Sigmoid colon (tissue), 7 donors: ENCODE results near the gene ECE2. TPM values are rescaled to one million over a fixed set of nuclear protein-coding genes. Genes with fewer than 3 reads are reported as not detected.
A peak's percentile ranks its signal among the peaks of the same experiment; 100 is the strongest.
"Not testable (repeated sequence)": the region's sequence is repeated elsewhere in the genome, so short reads cannot be mapped to it uniquely, and the experiment has no call there.

Experiments used
- DNase-seq: peaks from one replicate; pipeline ENCODE4 v3.0.0-alpha.2; 2019
- H3K27ac ChIP-seq, 4 donors: fragments of 200-600 bp; sonication (generic); one replicate each; pipeline ENCODE4 v1.5.1; 2016 to 2019; ENCODE audit warnings: mild to moderate bottlenecking in 1 of 4
- H3K27me3 ChIP-seq, 3 donors: fragments of 200-600 bp; sonication (generic); one replicate each; pipeline ENCODE4 v1.5.1; 2019; ENCODE audit warnings: mild to moderate bottlenecking in 1 of 3
- H3K36me3 ChIP-seq, 4 donors: fragments of 200-600 bp; sonication (generic); one replicate each; pipeline ENCODE4 v1.5.1; 2016 to 2019
- H3K4me1 ChIP-seq, 4 donors: fragments of 200-600 bp; sonication (generic); one replicate each; pipeline ENCODE4 v1.5.1; 2017 to 2019
- H3K4me3 ChIP-seq, 4 donors: fragments of 200-600 bp; sonication (generic); one replicate each; pipeline ENCODE4 v1.5.1; 2017 to 2019; ENCODE audit warnings: mild to moderate bottlenecking in 2 of 4, moderate library complexity in 1 of 4
- H3K9me3 ChIP-seq, 4 donors: fragments of 200-600 bp in 3 of 4; sonication (generic) in 3 of 4; one replicate each; pipeline versions ENCODE4 v1.5.1 to v1.6.1; 2013 to 2019
- EP300 ChIP-seq, 4 donors: sonication (generic); formaldehyde crosslinking; IDR thresholded peaks; one replicate each; pipeline ENCODE4 v1.6.1; 2017; ENCODE audit warnings: antibody characterized with exemption in 4 of 4
- POLR2A ChIP-seq, 2 donors: fragments of 450-650 bp; IDR thresholded peaks; one replicate each; pipeline ENCODE4 v1.6.1; 2016; ENCODE audit warnings: antibody characterized with exemption in 2 of 2, mild to moderate bottlenecking in 2 of 2, moderate library complexity in 2 of 2
- POLR2AphosphoS5 ChIP-seq, 4 donors: sonication (generic); formaldehyde crosslinking; IDR thresholded peaks; one replicate each; pipeline ENCODE4 v1.6.1; 2017; ENCODE audit warnings: antibody characterized with exemption in 4 of 4
- WGBS, 2 donors: extraction: QIAGEN DNeasy Blood & Tissue Kit; methylation state at CpG; one replicate each; pipeline ENCODE4 v1.1.7; 2013; 5-methylcytosine and 5-hydroxymethylcytosine counted together
- intact Hi-C: fragments of 100-400 bp; cut with DNase I; formaldehyde crosslinking; loops from one replicate; pipeline ENCODE4 v1.15.1; 2023
- polyA plus RNA-seq, 3 donors: library from polyadenylated mRNA; stranded (reverse); fragments of 200-250 nt; gene quantifications; one replicate each; pipeline ENCODE4 v1.2.3, GENCODE V29; 2013
- small RNA-seq, 3 donors: library from RNA; depleted of rRNA; stranded (forward); fragments of <200 nt; gene quantifications; one replicate each; pipeline ENCODE3, GENCODE V24; 2016
- total RNA-seq, 4 donors: library from RNA; depleted of rRNA; stranded (reverse); fragments of >200 nt; gene quantifications; one replicate each; pipeline ENCODE4 v1.1.0, GENCODE V29; 2016
- TF ChIP-seq, protein P1 (sequence below), 4 experiments: fragments of 450-650 bp in 3 of 4; fragments of 200-600 bp in 1 of 4; IDR thresholded peaks; one replicate each; pipeline ENCODE4 v1.5.1; 2016 to 2019; ENCODE audit warnings: antibody characterized with exemption in 4 of 4, mild to moderate bottlenecking in 3 of 4, moderate library complexity in 2 of 4
- donor health status: healthy with polysubstance abuse.
- donor health status: Bipolar disorder and iron deficiency.
- donor health status: healthy.

ECE2 gene
- total and polyA plus RNA-seq, 7 donors, result 0.49 to 2.9 (median 1.1) TPM; not detected in 2

DNA sequence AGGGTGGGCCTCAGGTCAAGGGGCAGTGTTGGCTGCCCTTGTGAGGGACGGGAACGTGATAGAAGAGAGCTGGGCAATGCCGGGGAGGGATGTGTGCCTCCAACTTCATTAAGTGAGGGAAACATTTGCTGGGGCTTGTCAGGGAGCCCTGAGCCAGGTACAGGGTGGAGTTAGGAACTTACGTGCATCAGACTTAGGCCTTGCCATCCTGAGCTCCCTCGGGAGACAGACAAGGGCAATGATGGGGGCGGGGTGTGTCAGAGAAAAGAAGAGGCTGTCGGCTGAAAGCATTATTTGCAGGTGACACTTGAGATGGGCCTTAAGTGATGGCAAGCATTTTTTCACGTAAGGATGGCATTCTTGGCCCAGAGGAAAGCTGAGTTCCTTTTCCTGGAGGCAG lies 63.2 kb downstream of the ECE2 start:
- peaks cover 21 to 42% (median 34%) of the 10 kb centered on the region in 4 donors for H3K36me3 ChIP-seq
- no peak for DNase-seq
- no peaks in the 10 kb centered on the region for H3K9me3 ChIP-seq
- WGBS, 2 donors, result 83 to 84% methylated on average over 8 of the region's 8 CpGs
- H3K27ac ChIP-seq, result peak overlapping the region; percentile 95 to 100 (median 99)
- H3K4me3 ChIP-seq, result peak overlapping the region; percentile 2 to 97 (median 38)
- no peaks in the 10 kb centered on the region for H3K27me3 ChIP-seq
- peaks cover 3 to 42% (median 42%) of the 10 kb centered on the region in 4 donors for H3K4me1 ChIP-seq
- TF ChIP-seq POLR2A (IDR thresholded peaks at IDR 0.05) (no peak), EP300 (IDR thresholded peaks at IDR 0.05) (no peak), POLR2AphosphoS5 (IDR thresholded peaks at IDR 0.05) (no peak)
- TF ChIP-seq, protein P1, sequence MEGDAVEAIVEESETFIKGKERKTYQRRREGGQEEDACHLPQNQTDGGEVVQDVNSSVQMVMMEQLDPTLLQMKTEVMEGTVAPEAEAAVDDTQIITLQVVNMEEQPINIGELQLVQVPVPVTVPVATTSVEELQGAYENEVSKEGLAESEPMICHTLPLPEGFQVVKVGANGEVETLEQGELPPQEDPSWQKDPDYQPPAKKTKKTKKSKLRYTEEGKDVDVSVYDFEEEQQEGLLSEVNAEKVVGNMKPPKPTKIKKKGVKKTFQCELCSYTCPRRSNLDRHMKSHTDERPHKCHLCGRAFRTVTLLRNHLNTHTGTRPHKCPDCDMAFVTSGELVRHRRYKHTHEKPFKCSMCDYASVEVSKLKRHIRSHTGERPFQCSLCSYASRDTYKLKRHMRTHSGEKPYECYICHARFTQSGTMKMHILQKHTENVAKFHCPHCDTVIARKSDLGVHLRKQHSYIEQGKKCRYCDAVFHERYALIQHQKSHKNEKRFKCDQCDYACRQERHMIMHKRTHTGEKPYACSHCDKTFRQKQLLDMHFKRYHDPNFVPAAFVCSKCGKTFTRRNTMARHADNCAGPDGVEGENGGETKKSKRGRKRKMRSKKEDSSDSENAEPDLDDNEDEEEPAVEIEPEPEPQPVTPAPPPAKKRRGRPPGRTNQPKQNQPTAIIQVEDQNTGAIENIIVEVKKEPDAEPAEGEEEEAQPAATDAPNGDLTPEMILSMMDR (IDR thresholded peaks at IDR 0.05), result no peak
- intact Hi-C loops, result loop anchor here (2.0 to 10.0 kb wide), 2 partner anchors 24 to 704 kb away; partner anchors contain the start of gene KLHL24

DNA sequence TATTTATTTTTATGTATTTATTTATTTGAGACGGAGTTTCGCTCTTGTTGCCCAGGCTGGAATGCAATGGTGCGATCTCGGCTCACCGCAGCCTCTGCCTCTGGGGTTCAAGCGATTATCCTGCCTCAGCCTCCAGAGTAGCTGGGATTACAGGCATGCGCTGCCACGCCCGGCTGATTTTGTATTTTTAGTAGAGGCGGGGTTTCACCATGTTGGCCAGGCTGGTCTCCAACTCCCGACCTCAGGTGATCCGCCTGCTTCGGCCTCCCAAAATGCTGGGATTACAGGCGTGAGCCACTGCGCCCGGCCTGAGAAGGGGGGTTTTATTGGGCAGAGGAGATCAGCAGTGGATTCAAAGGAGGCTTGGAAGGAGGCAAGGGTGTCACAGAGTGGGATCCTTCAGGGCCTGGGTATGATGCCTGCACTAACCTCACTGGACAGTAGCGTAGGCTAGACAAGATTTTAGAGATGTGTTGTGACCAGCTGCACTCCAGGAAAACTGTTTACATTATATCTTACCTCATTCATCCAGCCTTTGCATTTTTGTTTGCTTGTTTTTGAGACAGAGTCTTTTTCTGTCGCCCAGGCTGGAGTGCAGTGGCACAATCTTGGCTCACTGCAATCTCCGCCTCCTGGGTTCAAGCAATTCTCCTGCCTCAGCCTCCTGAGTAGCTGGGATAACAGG lies 63.8 kb downstream of the ECE2 start:
- H3K4me3 ChIP-seq, DNase-seq, H3K27me3 ChIP-seq, H3K9me3 ChIP-seq: not testable (repeated sequence)
- Histone ChIP-seq H3K36me3 (peaks cover 21 to 42% (median 35%) of the 10 kb centered on the region in 4 donors), H3K27ac (peak overlapping the region; percentile 95 to 100 (median 99)), H3K4me1 (peaks cover 3 to 42% (median 42%) of the 10 kb centered on the region in 4 donors)
- 90 to 92% methylated on average over 19 of the region's 19 CpGs for WGBS, 2 donors
- intact Hi-C loops, result loop anchor here (2.0 to 10.0 kb wide), 3 partner anchors 23 to 705 kb away; partner anchors contain the start of gene KLHL24

DNA sequence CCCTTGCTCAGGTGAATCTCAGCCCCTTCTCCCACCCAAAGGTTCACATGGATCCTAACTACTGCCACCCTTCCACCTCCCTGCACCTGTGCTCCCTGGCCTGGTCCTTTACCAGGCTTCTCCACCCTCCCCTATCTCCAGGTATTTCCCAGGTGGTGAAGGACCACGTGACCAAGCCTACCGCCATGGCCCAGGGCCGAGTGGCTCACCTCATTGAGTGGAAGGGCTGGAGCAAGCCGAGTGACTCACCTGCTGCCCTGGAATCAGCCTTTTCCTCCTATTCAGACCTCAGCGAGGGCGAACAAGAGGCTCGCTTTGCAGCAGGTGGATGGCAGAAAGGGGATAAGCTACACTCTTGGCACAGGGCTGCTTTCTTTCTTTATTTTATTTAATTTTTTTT lies 66.1 kb downstream of the ECE2 start:
- TF ChIP-seq POLR2A (IDR thresholded peaks at IDR 0.05), result no peak
- TF ChIP-seq EP300 (IDR thresholded peaks at IDR 0.05), result no peak
- TF ChIP-seq, protein P1 (IDR thresholded peaks at IDR 0.05), result no peak
- no peak for TF ChIP-seq POLR2AphosphoS5 (IDR thresholded peaks at IDR 0.05)
- peaks cover 25 to 44% (median 38%) of the 10 kb centered on the region in 4 donors for H3K36me3 ChIP-seq
- H3K27me3 ChIP-seq, result no peaks in the 10 kb centered on the region
- H3K27ac ChIP-seq, result no peak overlapping the region
- 84 to 92% methylated on average over 7 of the region's 7 CpGs for WGBS, 2 donors
- H3K4me1 ChIP-seq, result peaks cover 3 to 46% (median 34%) of the 10 kb centered on the region in 4 donors
- no peak overlapping the region for H3K4me3 ChIP-seq
- intact Hi-C loops, result loop anchor here (5.0 kb wide), 1 partner anchor 40 kb away; no protein-coding TSS in a partner anchor
- DNase-seq, result no peak
- no peaks in the 10 kb centered on the region for H3K9me3 ChIP-seq

Small RNAs within 50 kb of the gene (small RNA-seq; reads per million reads assigned to genes)
- gene MIR1224 (0.06 to 0.29 (median 0.11) reads per million in 3 donors), gene SNORD66 (1,285 to 2,581 (median 2,070) reads per million in 3 donors)

Other genes starting within 250 kb of the ECE2 start
- not detected for gene HTR3D, start 244.3 kb upstream of the ECE2 start, total RNA-seq
- not detected for gene HTR3D, start 244.3 kb upstream of the ECE2 start, polyA plus RNA-seq
- gene HTR3C, start 223.0 kb upstream of the ECE2 start, total RNA-seq, result not detected
- gene HTR3C, start 223.0 kb upstream of the ECE2 start, polyA plus RNA-seq, result under 1 TPM in 2 of 3 donors, not detected in 1; 0.19 to 0.60 TPM
- not detected for gene HTR3E, start 179.0 kb upstream of the ECE2 start, total RNA-seq
- 1 to 10 TPM in 1 of 3 donors, under 1 TPM in 1, not detected in 1; 0.54 to 1.2 TPM for gene HTR3E, start 179.0 kb upstream of the ECE2 start, polyA plus RNA-seq
- 10 to 100 TPM; 26.0 to 43.5 (median 31.3) TPM for gene EIF2B5, start 140.7 kb upstream of the ECE2 start, total RNA-seq
- gene EIF2B5, start 140.7 kb upstream of the ECE2 start, polyA plus RNA-seq, result 10 to 100 TPM; 31.8 to 48.1 (median 35.4) TPM
- 10 to 100 TPM; 38.5 to 71.2 (median 53.9) TPM for gene DVL3, start 120.6 kb upstream of the ECE2 start, total RNA-seq
- gene DVL3, start 120.6 kb upstream of the ECE2 start, polyA plus RNA-seq, result 10 to 100 TPM; 15.0 to 40.8 (median 26.4) TPM
- 100 to 1,000 TPM; 203 to 239 (median 225) TPM for gene AP2M1, start 101.2 kb upstream of the ECE2 start, total RNA-seq
- 100 to 1,000 TPM; 226 to 240 (median 237) TPM for gene AP2M1, start 101.2 kb upstream of the ECE2 start, polyA plus RNA-seq
- gene ABCF3, start 89.8 kb upstream of the ECE2 start, total RNA-seq, result 10 to 100 TPM; 32.4 to 51.3 (median 39.2) TPM
- gene ABCF3, start 89.8 kb upstream of the ECE2 start, polyA plus RNA-seq, result 10 to 100 TPM; 36.5 to 48.9 (median 45.6) TPM
- under 1 TPM in 2 of 4 donors, not detected in 2; 0.36 to 0.83 TPM for gene VWA5B2, start 46.4 kb upstream of the ECE2 start, total RNA-seq
- 1 to 10 TPM in 1 of 3 donors, under 1 TPM in 2; 0.23 to 1.0 (median 0.60) TPM for gene VWA5B2, start 46.4 kb upstream of the ECE2 start, polyA plus RNA-seq
- gene ALG3, start 27.1 kb upstream of the ECE2 start, total RNA-seq, result 10 to 100 TPM; 29.6 to 46.8 (median 38.4) TPM
- 10 to 100 TPM in 2 of 3 donors, 1 to 10 TPM in 1; 9.9 to 39.7 (median 10.8) TPM for gene ALG3, start 27.1 kb upstream of the ECE2 start, polyA plus RNA-seq
- gene EEF1AKMT4, start 26.4 kb upstream of the ECE2 start, total RNA-seq, result 1 to 10 TPM; 1.4 to 3.9 (median 2.4) TPM
- gene EEF1AKMT4, start 26.4 kb upstream of the ECE2 start, polyA plus RNA-seq, result 1 to 10 TPM; 4.2 to 6.5 (median 5.3) TPM
- under 1 TPM in 1 of 4 donors, not detected in 3; 0.71 TPM for gene CAMK2N2, start 14.5 kb upstream of the ECE2 start, total RNA-seq
- under 1 TPM in 1 of 3 donors, not detected in 2; 0.28 TPM for gene CAMK2N2, start 14.5 kb upstream of the ECE2 start, polyA plus RNA-seq
- 100 to 1,000 TPM; 127 to 246 (median 234) TPM for gene PSMD2, start 23.2 kb downstream of the ECE2 start, total RNA-seq
- gene PSMD2, start 23.2 kb downstream of the ECE2 start, polyA plus RNA-seq, result 100 to 1,000 TPM; 105 to 174 (median 153) TPM
- gene EIF4G1, start 38.6 kb downstream of the ECE2 start, total RNA-seq, result 100 to 1,000 TPM; 115 to 241 (median 182) TPM
- 100 to 1,000 TPM in 1 of 3 donors, 10 to 100 TPM in 2; 62.9 to 249 (median 67.3) TPM for gene EIF4G1, start 38.6 kb downstream of the ECE2 start, polyA plus RNA-seq
- 10 to 100 TPM; 28.0 to 36.7 (median 33.8) TPM for gene FAM131A, start 61.6 kb downstream of the ECE2 start, total RNA-seq
- 10 to 100 TPM; 12.6 to 17.1 (median 12.9) TPM for gene FAM131A, start 61.6 kb downstream of the ECE2 start, polyA plus RNA-seq
- gene CLCN2, start 85.6 kb downstream of the ECE2 start, total RNA-seq, result 1 to 10 TPM; 1.6 to 3.3 (median 2.6) TPM
- 10 to 100 TPM; 10.9 to 30.2 (median 13.2) TPM for gene CLCN2, start 85.6 kb downstream of the ECE2 start, polyA plus RNA-seq
- gene POLR2H, start 85.7 kb downstream of the ECE2 start, total RNA-seq, result 10 to 100 TPM; 53.2 to 92.5 (median 74.7) TPM
- 100 to 1,000 TPM; 132 to 162 (median 146) TPM for gene POLR2H, start 85.7 kb downstream of the ECE2 start, polyA plus RNA-seq
- gene THPO, start 102.2 kb downstream of the ECE2 start, total RNA-seq, result under 1 TPM in 1 of 4 donors, not detected in 3; 0.36 TPM
- gene THPO, start 102.2 kb downstream of the ECE2 start, polyA plus RNA-seq, result under 1 TPM in 1 of 3 donors, not detected in 2; 0.25 TPM
- 10 to 100 TPM in 2 of 4 donors, 1 to 10 TPM in 2; 5.7 to 16.3 (median 11.3) TPM for gene CHRD, start 104.0 kb downstream of the ECE2 start, total RNA-seq
- gene CHRD, start 104.0 kb downstream of the ECE2 start, polyA plus RNA-seq, result 1 to 10 TPM in 2 of 3 donors, under 1 TPM in 1; 0.23 to 4.5 (median 1.8) TPM